NCI-H1048 (cell line): Measurements from ENCODE around the gene BMP2.

Experiments
- DNase-seq: peaks from one replicate; lab custom pipeline; 2025; lab: John Stamatoyannopoulos, UW

BMP2 gene

DNA sequence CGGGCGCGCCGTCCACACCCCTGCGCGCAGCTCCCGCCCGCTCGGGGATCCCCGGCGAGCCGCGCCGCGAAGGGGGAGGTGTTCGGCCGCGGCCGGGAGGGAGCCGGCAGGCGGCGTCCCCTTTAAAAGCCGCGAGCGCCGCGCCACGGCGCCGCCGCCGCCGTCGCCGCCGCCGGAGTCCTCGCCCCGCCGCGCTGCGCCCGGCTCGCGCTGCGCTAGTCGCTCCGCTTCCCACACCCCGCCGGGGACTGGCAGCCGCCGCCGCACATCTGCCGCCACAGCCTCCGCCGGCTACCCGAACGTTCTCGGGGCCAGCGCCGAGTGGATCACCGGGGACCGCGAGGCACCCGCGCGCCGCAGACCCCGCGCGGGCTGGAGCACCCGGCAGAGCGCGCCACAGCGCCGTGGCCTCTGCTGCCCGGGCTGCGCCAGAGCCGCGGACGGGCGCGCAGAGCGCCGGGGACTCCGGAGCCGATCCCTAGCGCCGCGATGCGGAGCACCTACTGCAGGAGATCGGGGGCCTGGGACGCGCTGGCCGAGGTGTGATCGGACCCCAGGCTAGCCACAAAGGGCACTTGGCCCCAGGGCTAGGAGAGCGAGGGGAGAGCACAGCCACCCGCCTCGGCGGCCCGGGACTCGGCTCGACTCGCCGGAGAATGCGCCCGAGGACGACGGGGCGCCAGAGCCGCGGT lies at the start of gene BMP2:
TSS of gene BMP2 (plus strand) at position 151 of the 692 bp plus-strand sequence. CDS start 2,441 bp downstream, outside the sequence.
- no peak for DNase-seq

DNA sequence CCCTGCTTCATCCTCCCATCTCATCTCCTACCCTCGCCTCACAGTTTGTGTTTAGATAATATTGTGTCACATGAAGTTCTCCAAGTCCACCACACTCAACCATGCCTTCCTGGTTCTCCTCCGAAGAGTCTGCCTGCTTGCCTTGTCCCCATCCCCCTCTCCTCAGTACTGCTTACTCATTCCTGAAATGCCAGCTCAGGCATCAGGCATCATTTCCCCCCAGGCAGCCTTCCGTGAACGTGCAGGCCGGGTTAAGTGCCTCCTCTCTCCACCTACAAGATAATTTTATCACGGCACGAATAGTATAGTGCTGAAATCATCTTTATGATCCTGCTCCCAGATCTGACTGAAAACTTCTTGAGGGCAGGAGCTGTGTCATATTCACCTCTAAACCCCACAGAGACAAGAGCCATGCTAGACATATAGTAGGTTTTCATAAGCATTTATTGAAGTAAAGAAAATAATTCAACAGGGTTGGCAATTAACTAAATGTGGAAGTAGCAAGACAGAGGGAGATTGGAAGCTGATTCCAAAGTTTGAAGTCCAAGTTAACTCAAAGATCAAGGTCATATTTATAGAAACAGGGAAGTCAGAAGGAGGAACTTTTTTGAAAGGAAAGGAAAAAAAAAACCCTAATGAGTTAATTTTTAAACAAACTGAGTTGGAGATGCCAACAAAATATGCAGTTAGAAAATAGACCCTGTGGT lies 48.7 kb upstream of the BMP2 start:
- no peak for DNase-seq

DNA sequence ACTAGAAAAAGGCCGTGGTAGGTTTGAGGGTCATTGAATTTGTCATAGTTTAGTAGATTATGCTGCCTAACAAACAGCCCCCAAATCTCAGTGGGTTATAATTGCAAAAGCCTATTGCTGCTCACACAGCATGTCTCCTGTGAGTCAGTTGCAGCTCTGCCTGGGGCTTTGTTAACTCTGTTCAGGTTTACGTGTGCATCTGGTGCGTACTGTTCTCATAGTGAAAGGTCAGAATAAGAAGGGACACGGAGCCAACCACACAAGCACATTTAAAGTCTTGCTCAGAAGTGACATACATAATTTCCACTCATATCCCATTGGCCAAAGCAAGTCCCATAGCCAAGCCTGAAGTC lies 48.1 kb upstream of the BMP2 start:
- DNase-seq, result no peak

DNA sequence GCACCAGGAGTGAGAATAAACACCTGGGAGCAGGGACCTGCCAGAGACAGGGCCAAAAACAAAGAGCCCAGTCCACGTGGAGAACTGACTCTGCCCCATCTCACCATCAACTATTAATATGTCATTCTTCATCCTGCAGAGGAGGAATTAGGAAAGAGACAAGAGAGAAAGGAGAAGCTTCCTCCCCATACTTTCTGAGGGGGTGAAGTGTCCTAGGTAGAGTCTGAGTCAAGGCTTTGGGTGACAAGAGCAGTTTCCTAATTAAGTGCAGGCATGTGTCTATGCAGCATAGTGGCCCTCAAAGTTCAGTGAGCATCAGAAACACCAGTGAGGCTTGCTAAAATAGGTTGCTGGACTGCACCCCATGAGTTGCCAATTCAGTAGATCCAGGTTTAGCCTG lies 40.7 kb upstream of the BMP2 start:
- no peak for DNase-seq

DNA sequence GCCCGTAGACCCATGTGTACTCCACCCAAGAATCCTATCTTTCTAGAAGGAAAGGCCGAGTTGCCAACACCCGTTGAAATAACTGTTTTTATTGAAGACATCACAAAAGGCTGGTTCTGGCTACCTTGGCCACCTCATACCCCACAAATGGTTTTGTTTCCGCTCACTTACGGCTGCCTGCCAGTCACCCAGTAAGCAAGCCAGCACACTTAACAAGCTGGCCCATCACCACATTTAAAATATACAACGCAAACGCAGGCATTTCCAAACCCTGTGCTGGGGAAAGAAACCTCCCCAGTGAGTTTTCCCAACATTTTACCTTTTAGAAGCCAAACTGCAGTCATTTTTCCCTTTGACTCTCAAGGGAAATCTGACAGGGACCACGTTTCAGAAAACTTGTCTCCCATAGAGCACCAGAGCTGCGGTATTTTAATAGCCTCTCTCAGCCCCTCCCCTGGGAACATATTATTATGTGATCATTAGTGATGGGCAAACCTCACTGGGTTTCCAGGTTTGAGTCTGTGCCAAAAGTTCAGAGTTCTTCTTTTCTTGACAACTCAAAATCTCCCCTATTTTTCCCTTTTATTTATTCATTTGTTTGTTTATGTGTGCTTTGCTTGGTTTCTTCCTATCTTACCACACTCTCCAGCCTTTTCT lies 36.7 kb upstream of the BMP2 start:
- DNase-seq, result no peak

DNA sequence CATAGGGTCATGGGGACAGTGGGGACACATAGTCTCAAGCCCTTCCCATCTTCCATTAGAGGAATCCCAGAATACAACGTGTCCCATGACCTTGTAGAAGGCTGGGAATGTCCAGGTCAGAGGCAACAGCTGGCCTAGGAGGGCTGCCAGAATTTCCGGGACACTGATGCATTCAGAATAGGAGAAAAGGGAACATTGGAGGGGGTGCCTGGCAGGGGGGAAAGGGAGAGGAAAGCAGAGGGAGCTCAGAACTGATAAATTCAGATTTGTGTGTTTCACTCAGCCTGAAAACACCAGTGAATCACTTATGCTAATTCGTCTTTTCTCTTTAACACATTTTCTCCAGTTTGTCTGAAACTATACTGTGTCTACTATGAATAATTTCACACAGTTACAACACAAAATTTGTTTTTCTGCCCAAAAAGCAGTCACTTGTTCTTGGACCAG lies 35.5 kb upstream of the BMP2 start:
- DNase-seq, result no peak

DNA sequence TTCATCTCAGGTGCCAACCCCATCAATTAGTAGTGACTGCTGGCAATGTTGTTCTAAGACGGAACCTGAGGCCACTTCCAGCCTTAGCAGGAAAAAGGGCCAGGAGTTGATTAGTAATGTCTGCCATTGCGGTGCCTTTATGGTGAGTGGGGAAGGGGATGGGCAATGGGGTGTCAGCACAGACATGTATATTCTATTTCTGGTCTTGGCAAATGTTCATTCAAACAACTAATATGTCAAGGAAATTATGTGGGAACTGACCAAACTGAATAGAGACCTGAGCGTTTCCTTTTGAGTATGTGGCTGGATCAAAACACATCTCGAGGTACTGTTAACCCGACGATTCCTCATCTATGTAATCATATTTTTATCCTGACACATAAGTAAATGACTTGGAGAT lies 34.6 kb upstream of the BMP2 start:
- DNase-seq, result no peak

DNA sequence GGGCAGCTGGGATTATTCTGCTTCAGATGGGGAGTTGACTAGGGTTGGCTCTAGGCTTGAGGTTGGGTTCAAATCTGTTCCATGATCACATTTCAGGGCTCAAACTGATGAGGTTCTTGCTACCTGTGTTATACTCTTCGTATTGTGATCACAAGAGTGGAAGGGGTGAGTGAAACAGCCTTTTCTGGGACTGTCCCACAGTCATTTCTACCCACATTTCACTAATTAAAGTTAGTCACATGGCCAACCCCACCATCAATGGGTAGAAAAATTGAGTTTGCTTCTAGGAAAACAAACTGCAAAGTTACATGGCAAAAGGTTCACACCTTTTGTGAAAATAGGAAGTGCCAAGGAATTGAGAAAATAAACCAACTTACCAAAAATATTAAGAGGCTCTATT lies 33.5 kb upstream of the BMP2 start:
- DNase-seq, result no peak

DNA sequence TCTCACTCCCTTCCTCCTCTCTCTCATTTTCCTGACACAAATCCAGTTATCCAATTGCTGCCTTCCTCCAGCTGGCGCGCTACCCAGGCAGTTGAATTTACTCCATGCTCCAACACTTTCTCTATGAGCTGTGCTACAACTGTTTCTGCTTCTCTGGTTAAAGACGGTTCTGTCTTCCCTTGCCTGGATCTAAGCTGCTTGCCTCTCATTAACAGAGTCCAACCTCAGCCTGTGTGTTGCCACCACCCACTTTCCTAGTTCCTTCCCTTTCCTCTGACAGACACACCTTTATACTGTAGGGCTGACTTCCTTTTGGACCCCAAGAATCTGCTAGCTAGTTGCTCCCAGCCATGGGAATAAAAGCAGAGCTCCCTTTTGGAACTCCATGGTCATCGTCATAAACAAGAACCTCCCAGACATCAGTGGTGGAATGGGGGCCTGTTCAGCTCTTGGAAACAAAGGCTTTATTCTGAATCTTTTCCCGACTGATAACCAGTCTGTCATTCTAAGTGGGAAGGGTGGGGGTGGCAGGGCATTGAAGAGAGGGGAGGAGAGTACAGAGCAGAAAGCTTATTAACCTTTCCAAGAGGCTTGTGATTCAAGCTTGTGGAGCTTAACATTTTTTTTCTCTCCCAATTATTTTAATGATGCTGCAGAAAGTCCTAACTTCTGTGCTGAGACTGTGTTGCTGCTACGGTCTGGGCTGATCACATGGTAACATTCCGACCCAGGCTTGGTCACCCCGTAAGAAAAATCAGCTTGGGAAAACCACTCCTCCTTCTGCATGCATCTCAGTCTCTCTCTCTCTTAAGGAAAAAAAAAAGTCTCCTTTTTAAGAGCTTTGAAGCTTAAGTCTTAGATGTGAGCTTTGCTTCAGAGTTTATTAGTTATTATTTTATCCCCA lies 31.3 kb upstream of the BMP2 start:
- no peak for DNase-seq

DNA sequence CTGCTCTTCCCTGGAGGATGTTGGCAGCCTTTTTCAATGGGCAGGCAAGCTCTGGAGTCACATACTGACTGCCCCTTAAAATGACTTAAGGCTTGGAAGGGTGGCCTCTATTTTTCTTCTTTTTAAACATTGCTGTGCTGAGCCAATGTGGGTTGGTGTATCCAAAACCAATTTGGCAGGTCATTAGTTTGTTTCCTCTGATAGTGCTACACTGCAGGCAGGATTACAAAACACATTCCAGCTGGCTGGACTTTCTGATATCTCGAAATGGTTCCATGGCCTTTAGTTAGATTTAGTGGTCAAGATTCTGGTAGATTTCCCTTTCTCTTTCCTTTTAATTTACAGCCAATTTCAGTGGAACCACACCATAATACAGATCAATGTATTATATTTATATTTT lies 28.1 kb upstream of the BMP2 start:
- DNase-seq, result no peak

DNA sequence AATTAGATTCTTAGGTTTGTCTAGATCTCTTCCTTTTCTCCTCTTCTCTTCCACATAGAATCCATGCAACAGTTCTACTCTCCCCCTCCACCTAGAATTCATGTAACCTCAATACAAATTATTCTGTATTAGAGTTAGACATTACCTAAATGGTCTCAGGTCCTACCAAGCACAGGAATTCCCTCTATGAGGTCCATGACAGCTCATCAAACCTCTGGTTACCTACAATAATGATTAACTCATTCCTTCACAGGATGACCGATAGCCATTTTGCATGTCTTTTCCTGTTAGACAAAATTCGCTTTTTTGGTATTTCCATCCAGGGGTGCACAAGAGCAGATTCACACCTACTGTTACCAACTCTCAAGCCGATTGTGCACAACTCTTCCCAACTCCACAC lies 27.4 kb upstream of the BMP2 start:
- DNase-seq, result no peak

DNA sequence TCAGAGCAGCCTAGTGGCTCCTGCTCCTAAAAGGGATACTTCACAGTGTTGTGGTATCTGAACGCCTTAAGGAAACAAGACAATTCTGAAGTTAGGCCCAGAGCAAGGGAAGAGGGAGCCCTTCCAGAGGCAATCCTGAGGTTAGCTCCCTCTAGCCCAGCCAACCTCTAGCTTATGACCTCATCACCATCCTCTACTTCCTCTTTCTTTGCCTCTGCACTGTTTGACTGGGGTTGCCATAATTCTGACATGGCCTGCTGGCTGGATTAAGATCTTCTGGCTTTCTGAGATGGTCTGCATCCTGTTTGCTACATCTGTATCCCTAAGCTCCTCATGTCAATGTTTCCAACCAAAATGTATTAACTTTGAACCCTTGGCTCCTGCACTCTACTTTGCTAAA lies 23.3 kb upstream of the BMP2 start:
- no peak for DNase-seq

DNA sequence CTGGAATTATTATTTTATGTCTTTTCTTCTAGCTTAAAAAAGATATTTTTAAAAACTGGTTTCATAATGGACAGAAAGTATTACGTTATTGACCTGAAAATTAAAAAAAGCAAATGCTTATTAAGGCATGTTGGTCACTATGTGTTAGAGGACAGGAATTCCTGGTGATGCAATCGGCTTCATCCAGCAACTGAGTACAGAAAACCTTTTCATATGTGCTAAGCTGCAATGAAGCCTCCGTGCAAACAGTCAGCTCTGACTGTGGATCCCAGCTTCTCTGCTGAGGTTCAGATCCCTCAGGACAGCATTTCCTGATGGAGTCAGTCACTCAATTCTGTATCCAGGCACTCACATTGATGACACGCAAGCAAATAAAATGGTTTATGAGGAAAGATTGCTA lies 22.7 kb upstream of the BMP2 start:
- no peak for DNase-seq

DNA sequence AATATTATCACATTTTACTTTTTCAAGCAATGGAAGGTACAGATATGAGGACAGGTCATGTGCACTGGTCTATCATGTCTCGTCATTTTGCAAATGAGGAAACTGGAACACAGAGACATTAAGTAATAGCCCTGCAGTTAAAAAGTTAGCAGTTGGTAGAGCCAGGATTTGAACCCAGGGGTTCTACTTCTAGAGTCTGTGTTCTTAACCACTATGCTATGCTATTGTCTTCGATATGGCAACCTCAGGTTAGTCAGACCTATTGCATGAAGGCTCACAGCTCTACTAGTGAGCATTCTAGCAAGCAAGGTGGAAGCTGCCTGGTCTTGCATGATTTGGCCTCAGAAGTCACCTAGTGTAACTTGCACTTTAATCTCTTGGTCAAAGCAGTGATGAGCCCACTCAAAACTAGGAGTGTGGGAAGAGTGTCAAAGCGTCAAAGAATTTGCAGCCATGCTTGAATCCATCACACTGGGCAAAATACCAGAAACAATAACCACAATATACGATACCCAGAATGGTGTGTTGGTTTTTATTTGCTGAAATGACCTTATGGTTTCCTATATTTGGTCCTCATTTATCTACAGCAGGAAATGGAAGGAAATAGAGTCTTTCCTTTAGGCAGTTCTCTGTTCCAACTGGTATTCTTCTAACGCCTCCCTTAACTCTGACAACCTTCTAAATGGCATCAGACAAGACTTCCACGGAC lies 20.4 kb upstream of the BMP2 start:
- DNase-seq, result no peak

DNA sequence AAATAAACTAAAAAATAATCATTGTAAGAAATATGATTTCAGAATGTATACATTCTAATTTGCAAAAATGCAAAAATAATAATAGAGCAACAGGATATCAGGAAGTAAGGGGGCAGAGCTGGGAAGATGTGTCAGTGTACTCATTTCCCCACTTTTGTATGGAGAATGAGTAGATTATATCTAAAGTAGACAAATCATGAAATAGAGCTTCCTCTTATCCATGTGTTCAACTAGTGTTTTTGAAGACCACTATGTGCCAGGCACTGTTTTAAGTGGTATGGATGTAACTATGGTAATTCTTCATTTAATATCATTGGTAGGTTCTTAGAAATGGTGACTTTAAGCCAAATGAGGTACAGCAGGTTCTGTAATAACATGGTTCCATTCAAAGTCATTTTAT lies 17.0 kb upstream of the BMP2 start:
- DNase-seq, result no peak

DNA sequence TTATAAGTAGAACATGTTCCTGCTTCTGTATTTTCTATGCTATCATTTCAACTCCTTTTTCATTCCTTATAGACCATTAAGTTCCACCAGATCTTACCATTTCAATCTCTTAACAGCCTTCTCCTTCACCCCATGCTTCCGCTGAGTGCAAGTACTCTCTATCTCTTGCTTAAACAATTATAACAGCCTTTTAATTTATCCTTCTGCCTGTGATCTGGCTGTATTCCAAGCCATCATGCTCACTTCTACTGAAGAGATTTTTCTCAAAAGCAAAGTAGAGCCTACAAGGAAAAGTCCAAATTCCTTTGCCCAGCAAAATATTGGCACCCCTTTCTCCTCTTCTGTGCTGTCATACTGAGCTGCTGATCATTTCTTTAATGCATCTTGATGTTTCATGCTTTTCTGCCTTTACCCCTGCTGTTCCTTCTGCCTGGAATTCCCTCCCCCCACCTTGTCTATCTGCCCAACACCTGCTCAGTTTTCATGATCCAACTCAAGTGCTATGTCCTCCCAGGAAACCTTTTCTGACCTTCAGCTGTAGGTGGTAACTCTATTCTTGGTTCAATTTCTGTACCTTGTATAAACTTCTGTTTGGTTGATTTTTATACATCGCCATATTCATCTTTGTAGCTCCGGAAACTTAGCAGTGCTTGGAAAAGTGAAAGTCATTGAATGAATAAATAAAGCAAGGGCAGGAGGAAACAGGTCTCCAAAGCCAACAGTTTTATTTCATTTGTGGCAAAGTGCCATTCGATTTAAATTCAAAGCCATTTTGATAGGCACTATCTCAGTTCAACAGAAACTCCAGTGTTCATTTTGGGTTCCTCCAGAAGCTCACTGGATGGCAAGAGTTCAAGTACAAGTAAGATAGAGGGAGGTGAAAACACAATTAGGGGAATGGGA lies 10.5 kb upstream of the BMP2 start:
- no peak for DNase-seq

DNA sequence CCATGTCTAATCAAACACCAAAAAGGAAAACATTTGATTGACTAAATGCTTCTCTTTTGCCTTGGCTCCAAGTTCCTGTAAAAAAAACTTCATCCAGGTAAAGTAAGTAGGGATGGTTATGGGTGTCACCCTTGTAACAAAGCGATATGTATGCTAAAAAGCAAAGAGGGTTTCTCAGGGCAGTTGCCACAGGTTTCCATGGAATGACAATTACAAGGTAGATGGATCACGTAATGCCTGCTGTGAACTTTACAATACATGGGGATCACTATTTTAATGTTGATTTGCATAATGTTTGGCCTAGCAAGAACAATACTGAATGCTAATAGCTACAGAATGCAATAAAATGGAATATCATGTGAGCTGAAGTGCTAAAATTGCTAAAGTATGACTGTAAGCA lies 2.9 kb upstream of the BMP2 start:
- peak; percentile 89 for DNase-seq

DNA sequence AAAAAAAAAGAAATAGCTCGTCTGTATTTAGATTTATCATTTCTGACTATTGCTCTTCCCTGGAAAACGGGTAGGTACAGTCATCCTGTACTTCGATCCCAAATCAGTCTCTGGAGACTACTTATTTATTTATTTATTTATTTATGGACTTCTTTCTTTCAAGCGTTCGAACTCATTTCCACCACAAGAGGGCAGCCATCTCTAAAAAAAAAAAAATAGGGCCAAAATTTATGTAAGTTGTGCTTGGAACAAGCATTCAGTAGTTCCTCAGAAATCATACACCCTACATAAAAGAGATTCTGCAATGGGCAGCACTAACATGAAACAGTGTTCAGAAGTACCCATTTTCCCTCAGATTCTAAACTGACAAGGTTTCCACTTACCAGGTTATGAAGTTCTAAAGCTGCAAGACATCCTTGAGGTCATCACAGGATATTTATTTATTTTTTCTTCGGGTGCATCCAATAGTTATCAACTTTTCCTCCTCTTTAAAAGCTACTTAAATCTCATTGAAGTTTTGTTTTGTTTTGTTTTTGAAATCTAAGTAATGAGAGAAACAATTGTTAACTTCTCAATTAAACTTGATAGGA lies 1.9 kb upstream of the BMP2 start:
- peak; percentile 30 for DNase-seq

DNA sequence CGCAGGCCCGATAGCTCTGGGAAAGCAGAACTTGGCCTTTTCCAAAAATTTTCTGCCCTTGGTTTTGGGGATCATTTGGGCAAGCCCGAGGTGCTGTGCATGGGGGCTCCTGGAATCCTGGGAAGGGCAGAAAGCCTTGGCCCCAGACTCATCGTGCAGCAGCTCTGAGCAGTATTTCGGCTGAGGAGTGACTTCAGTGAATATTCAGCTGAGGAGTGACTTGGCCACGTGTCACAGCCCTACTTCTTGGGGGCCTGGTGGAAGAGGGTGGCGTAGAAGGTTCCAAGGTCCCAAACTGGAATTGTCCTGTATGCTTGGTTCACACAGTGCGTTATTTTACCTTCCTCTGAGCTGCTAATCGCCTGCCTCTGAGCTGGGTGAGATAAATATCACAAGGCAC lies 1.1 kb upstream of the BMP2 start:
- DNase-seq, result no peak

DNA sequence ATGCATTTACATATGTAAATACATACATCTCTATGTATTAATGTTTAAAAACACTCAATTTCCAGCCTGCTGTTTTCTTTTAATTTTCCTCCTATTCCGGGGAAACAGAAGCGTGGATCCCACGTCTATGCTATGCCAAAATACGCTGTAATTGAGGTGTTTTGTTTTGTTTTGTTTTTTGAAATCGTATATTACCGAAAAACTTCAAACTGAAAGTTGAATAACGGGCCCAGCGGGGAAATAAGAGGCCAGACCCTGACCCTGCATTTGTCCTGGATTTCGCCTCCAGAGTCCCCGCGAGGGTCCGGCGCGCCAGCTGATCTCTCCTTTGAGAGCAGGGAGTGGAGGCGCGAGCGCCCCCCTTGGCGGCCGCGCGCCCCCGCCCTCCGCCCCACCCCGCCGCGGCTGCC lies 355 bp upstream of the BMP2 start:
- no peak for DNase-seq
